Cortex of kidney (tissue), 1 donor: ENCODE results near the gene LAS1L.
"Not testable (repeated sequence)": the region's sequence is repeated elsewhere in the genome, so short reads cannot be mapped to it uniquely, and the experiment has no call there.

Experiments used
- DNase-seq: peaks from one replicate; lab custom pipeline; 2025; lab: John Stamatoyannopoulos, UW

The LAS1L gene

GRCh38 chrX:65534450-65535292 lies at the start of gene LAS1L:
Gene LAS1L (minus strand): TSS chrX:65534787. CDS start chrX:65534715, 72 bp downstream.
- DNase-seq, result no peak

- DNase-seq, result no peak
Observed at GRCh38 chrX:65582450-65583082, 48.0 kb upstream of the LAS1L start.

- DNase-seq, result no peak
Observed at GRCh38 chrX:65581661-65582339, 47.2 kb upstream of the LAS1L start.

- no peak for DNase-seq
Observed at GRCh38 chrX:65578346-65578745, 43.8 kb upstream of the LAS1L start.

- DNase-seq, result no peak
Observed at GRCh38 chrX:65576160-65576559, 41.6 kb upstream of the LAS1L start.

GRCh38 chrX:65575022-65575421 lies 40.4 kb upstream of the LAS1L start:
- DNase-seq, result no peak

GRCh38 chrX:65574356-65574755 lies 39.8 kb upstream of the LAS1L start:
- DNase-seq, result no peak

- DNase-seq, result no peak
Observed at GRCh38 chrX:65572971-65573370, 38.4 kb upstream of the LAS1L start.

- not testable (repeated sequence) for DNase-seq
Observed at GRCh38 chrX:65562850-65563249, 28.3 kb upstream of the LAS1L start.

- DNase-seq, result no peak
Observed at GRCh38 chrX:65551489-65552339, 17.1 kb upstream of the LAS1L start.

GRCh38 chrX:65551086-65551485 lies 16.5 kb upstream of the LAS1L start:
- no peak for DNase-seq

- no peak for DNase-seq
Observed at GRCh38 chrX:65545456-65545855, 10.9 kb upstream of the LAS1L start.

- no peak for DNase-seq
Observed at GRCh38 chrX:65537229-65537628, 2.6 kb upstream of the LAS1L start.

- no peak for DNase-seq
Observed at GRCh38 chrX:65536291-65536690, 1.7 kb upstream of the LAS1L start.

- no peak for DNase-seq
Observed at GRCh38 chrX:65532016-65532415, 2.6 kb downstream of the LAS1L start.

GRCh38 chrX:65528705-65529340 lies 5.8 kb downstream of the LAS1L start:
- no peak for DNase-seq

- no peak for DNase-seq
Observed at GRCh38 chrX:65528293-65528692, 6.3 kb downstream of the LAS1L start.

GRCh38 chrX:65524139-65524538 lies 10.4 kb downstream of the LAS1L start:
- DNase-seq, result no peak

GRCh38 chrX:65522739-65523372 lies 11.7 kb downstream of the LAS1L start:
- no peak for DNase-seq

- not testable (repeated sequence) for DNase-seq
Observed at GRCh38 chrX:65519530-65519929, 15.1 kb downstream of the LAS1L start.

- not testable (repeated sequence) for DNase-seq
Observed at GRCh38 chrX:65518980-65519379, 15.6 kb downstream of the LAS1L start.
